IMR-90 (cell line): Measurements from ENCODE around the gene TSPYL4. TPM values are rescaled to one million over a fixed set of nuclear protein-coding genes. Genes with fewer than 3 reads are reported as not detected.

ENCODE experiments used
- ATAC-seq: fragments of 200-7000 bp; cut with Tn5 transposase; 2 replicates; pipeline ENCODE4 v1.9.1; 2020; ENCODE audit warnings: low read depth, mild to moderate bottlenecking, moderate library complexity
- BruUV-seq: library from RNA; stranded (reverse); fragments of 400-500 nt; replicated peaks from 2 replicates; lab custom pipeline; 2021; lab: Mats Ljungman, UMichigan
- CTCF ChIA-PET: fragments of 300-600 bp; formaldehyde crosslinking; extraction: SDS; loops from one replicate; lab custom pipeline; 2021; ENCODE audit warnings: antibody characterized with exemption; lab: Yijun Ruan, JAX
- POLR2A ChIA-PET: fragments of 300-600 bp; sonication (Branson Sonifier 250); formaldehyde crosslinking; loops from one replicate; lab custom pipeline; 2022; ENCODE audit warnings: antibody characterized with exemption; ENCODE audit not compliant: unreplicated experiment; lab: Charles Lee
- DNase-seq: peaks from one replicate; pipeline ENCODE4 v3.0.0; 2013
- H2AFZ ChIP-seq: replicated peaks from 2 replicates; pipeline ENCODE3; 2013; ENCODE audit warnings: low read length, mild to moderate bottlenecking; ENCODE audit not compliant: poor library complexity
- H2AK5ac ChIP-seq: 2 replicates; pipeline ENCODE4 v1.6.1; 2013; ENCODE audit warnings: low read depth, low read length, inconsistent platforms
- H2AK9ac ChIP-seq: replicated peaks from 2 replicates; pipeline ENCODE3; 2013; ENCODE audit warnings: mild to moderate bottlenecking, low read depth, low read length, moderate library complexity; ENCODE audit not compliant: poor library complexity
- H2BK120ac ChIP-seq: 2 replicates; pipeline ENCODE4 v1.6.1; 2013; ENCODE audit warnings: low read depth, low read length, inconsistent platforms
- H2BK15ac ChIP-seq: 3 replicates; pipeline ENCODE4 v1.6.1; 2013; ENCODE audit warnings: low read depth, low read length, inconsistent platforms
- H2BK20ac ChIP-seq: 2 replicates; pipeline ENCODE4 v1.6.1; 2013; ENCODE audit warnings: low read depth, mild to moderate bottlenecking, inconsistent platforms, low read length, moderate library complexity
- H2BK5ac ChIP-seq: 2 replicates; pipeline ENCODE4 v1.6.1; 2013; ENCODE audit warnings: mild to moderate bottlenecking, low read depth, low read length, inconsistent platforms; ENCODE audit not compliant: poor library complexity, severe bottlenecking
- H3K14ac ChIP-seq: replicated peaks from 2 replicates; pipeline ENCODE4 v1.6.1; 2013; ENCODE audit warnings: low read depth, low read length, inconsistent platforms
- H3K18ac ChIP-seq: 2 replicates; pipeline ENCODE4 v1.6.1; 2013; ENCODE audit warnings: low read depth, low read length, control low read depth
- H3K23ac ChIP-seq: 2 replicates; pipeline ENCODE4 v1.6.1; 2013; ENCODE audit warnings: low read depth, low read length, inconsistent platforms
- H3K27ac ChIP-seq: 2 replicates; pipeline ENCODE4 v1.5.1; 2013; ENCODE audit warnings: mild to moderate bottlenecking, control low read depth, low read length; ENCODE audit not compliant: insufficient read depth
- H3K27me3 ChIP-seq: 2 replicates; pipeline ENCODE4 v1.6.1; 2013; ENCODE audit warnings: low read length; ENCODE audit not compliant: control insufficient read depth, insufficient read depth
- H3K36me3 ChIP-seq: 2 replicates; pipeline ENCODE4 v1.6.1; 2013; ENCODE audit warnings: low read length, mixed read lengths; ENCODE audit not compliant: control insufficient read depth, insufficient read depth
- H3K4ac ChIP-seq: 2 replicates; pipeline ENCODE4 v1.6.1; 2013; ENCODE audit warnings: low read depth, low read length, inconsistent platforms
- H3K4me1 ChIP-seq: 2 replicates; pipeline ENCODE4 v1.6.1; 2013; ENCODE audit warnings: low read length, mixed read lengths; ENCODE audit not compliant: control insufficient read depth, insufficient read depth
- H3K4me2 ChIP-seq: 2 replicates; pipeline ENCODE4 v1.6.1; 2013; ENCODE audit warnings: low read depth, mild to moderate bottlenecking, control low read depth, low read length, moderate library complexity
- H3K4me3 ChIP-seq: 2 replicates; pipeline ENCODE4 v1.5.1; 2013; ENCODE audit warnings: low read depth, mild to moderate bottlenecking, control low read depth, low read length, moderate library complexity; ENCODE audit not compliant: insufficient read depth
- H3K56ac ChIP-seq: 2 replicates; pipeline ENCODE4 v1.6.1; 2013; ENCODE audit warnings: low read length, inconsistent platforms; ENCODE audit not compliant: insufficient read depth; ENCODE audit errors: extremely low read depth
- H3K79me1 ChIP-seq, 2 experiments: 2 replicates each; pipeline ENCODE4 v1.6.1; 2013; ENCODE audit warnings: low read length in 2 of 2, inconsistent platforms in 1 of 2, low read depth in 1 of 2
- H3K9ac ChIP-seq: 2 replicates; pipeline ENCODE4 v1.6.1; 2013; ENCODE audit warnings: low read depth, low read length, control low read depth
- H3K9me1 ChIP-seq: 2 replicates; pipeline ENCODE4 v1.6.1; 2013; ENCODE audit warnings: low read length, inconsistent platforms; ENCODE audit not compliant: insufficient read depth
- H3K9me3 ChIP-seq: 2 replicates; pipeline ENCODE4 v1.6.1; 2013; ENCODE audit warnings: low read length; ENCODE audit not compliant: control insufficient read depth, insufficient read depth
- H4K20me1 ChIP-seq: 2 replicates; pipeline ENCODE4 v1.6.1; 2013; ENCODE audit warnings: low read length, inconsistent platforms; ENCODE audit not compliant: insufficient read depth
- H4K5ac ChIP-seq: 2 replicates; pipeline ENCODE4 v1.6.1; 2013; ENCODE audit warnings: mild to moderate bottlenecking, low read depth, low read length, control low read depth
- H4K8ac ChIP-seq, 2 experiments: 2 replicates each; pipeline ENCODE4 v1.6.1; 2013; ENCODE audit warnings: low read depth in 2 of 2, low read length in 2 of 2, control low read depth in 1 of 2, inconsistent platforms in 1 of 2
- H4K91ac ChIP-seq: 2 replicates; pipeline ENCODE4 v1.6.1; 2013; ENCODE audit warnings: low read depth, low read length, inconsistent platforms; ENCODE audit not compliant: insufficient read depth
- BHLHE40 ChIP-seq: fragments of 150-350 bp; IDR thresholded peaks from 2 replicates; pipeline ENCODE4 v1.6.1; 2016; ENCODE audit warnings: mild to moderate bottlenecking, low read depth, low read length
- CEBPB ChIP-seq: IDR thresholded peaks from 2 replicates; pipeline ENCODE4 v1.6.1; 2012; ENCODE audit warnings: low read depth, low read length, improper control_type of control experiment
- CHD1 ChIP-seq: IDR thresholded peaks from 2 replicates; pipeline ENCODE4 v1.6.1; 2012; ENCODE audit warnings: low read depth, low read length, improper control_type of control experiment
- CTCF ChIP-seq: conservative IDR thresholded peaks from 2 replicates; pipeline ENCODE4 v1.5.1; 2012; ENCODE audit warnings: mild to moderate bottlenecking, low read depth, low read length, improper control_type of control experiment
- ELK1 ChIP-seq: fragments of 150-350 bp; IDR thresholded peaks from 2 replicates; pipeline ENCODE4 v1.6.1; 2016; ENCODE audit warnings: low read depth, mild to moderate bottlenecking, low read length, moderate library complexity, borderline replicate concordance
- FOS ChIP-seq: fragments of 150-350 bp; IDR thresholded peaks from 2 replicates; pipeline ENCODE4 v1.6.1; 2016; ENCODE audit warnings: low read depth, low read length
- MAFK ChIP-seq: IDR thresholded peaks from 2 replicates; pipeline ENCODE4 v1.6.1; 2012; ENCODE audit warnings: low read depth, low read length, improper control_type of control experiment
- MAZ ChIP-seq: IDR thresholded peaks from 2 replicates; pipeline ENCODE4 v1.6.1; 2012; ENCODE audit warnings: low read depth, mild to moderate bottlenecking, low read length, improper control_type of control experiment, moderate library complexity, borderline replicate concordance
- MXI1 ChIP-seq: IDR thresholded peaks from 2 replicates; pipeline ENCODE4 v1.6.1; 2012; ENCODE audit warnings: low read depth, mild to moderate bottlenecking, low read length, moderate library complexity, borderline replicate concordance
- NFE2L2 ChIP-seq: fragments of 150-350 bp; IDR thresholded peaks from 2 replicates; pipeline ENCODE4 v1.6.1; 2016; ENCODE audit warnings: low read depth, mild to moderate bottlenecking, low read length
- POLR2A ChIP-seq: IDR thresholded peaks from 2 replicates; pipeline ENCODE4 v1.6.1; 2012; ENCODE audit warnings: mild to moderate bottlenecking, low read depth, low read length
- RAD21 ChIP-seq: IDR thresholded peaks from 2 replicates; pipeline ENCODE4 v1.6.1; 2012; ENCODE audit warnings: low read length, improper control_type of control experiment
- RCOR1 ChIP-seq: IDR thresholded peaks from 2 replicates; pipeline ENCODE4 v1.6.1; 2012; ENCODE audit warnings: mild to moderate bottlenecking, low read length, improper control_type of control experiment; ENCODE audit not compliant: insufficient replicate concordance
- RFX5 ChIP-seq: IDR thresholded peaks from 2 replicates; pipeline ENCODE4 v1.8.0; 2012; ENCODE audit warnings: low read depth, mild to moderate bottlenecking, low read length, moderate library complexity
- SMC3 ChIP-seq: fragments of 150-350 bp; IDR thresholded peaks from 2 replicates; pipeline ENCODE4 v1.6.1; 2016; ENCODE audit warnings: low read depth, mild to moderate bottlenecking, antibody characterized with exemption, low read length, moderate library complexity
- USF2 ChIP-seq: fragments of 150-350 bp; IDR thresholded peaks from 2 replicates; pipeline ENCODE4 v1.6.1; 2017; ENCODE audit warnings: mild to moderate bottlenecking, antibody characterized with exemption, low read length, low read depth
- WGBS, 2 experiments: methylation state at CpG; one replicate each; pipeline versions ENCODE4 v1.1.5 to v1.1.7; 2013; ENCODE audit warnings: missing lambda C conversion rate in 2 of 2; ENCODE audit not compliant: insufficient read length in 1 of 2; ENCODE audit errors: extremely low coverage in 2 of 2; 5-methylcytosine and 5-hydroxymethylcytosine counted together
- dilution Hi-C: fragments of 300-500 bp; cut with HindIII; formaldehyde crosslinking; loops from one replicate; pipeline ENCODE4 v1.14.3; 2018; ENCODE audit warnings: low sequenced_read_pairs; ENCODE audit not compliant: unreplicated experiment
- in situ Hi-C: fragments of 300-500 bp; cut with MboI; formaldehyde crosslinking; loops from 3 replicates; pipeline ENCODE4 v1.14.3; 2019; ENCODE audit warnings: low sequenced_read_pairs, inconsistent platforms, mixed read lengths
- intact Hi-C: fragments of 100-400 bp; cut with micrococcal nuclease; formaldehyde crosslinking; loops from 2 replicates; pipeline ENCODE4 v1.10.0; 2022
- polyA plus RNA-seq, 3 experiments: library from polyadenylated mRNA; depleted of rRNA; stranded (reverse); fragments of >200 nt; gene quantifications; 2 replicates each; pipeline ENCODE4 v1.2.3, GENCODE V29; 2012; ENCODE audit warnings: low replicate concordance in 1 of 3
- total RNA-seq: library from RNA; depleted of rRNA; stranded (reverse); fragments of >200 nt; gene quantifications from 2 replicates; pipeline ENCODE4 v1.2.3, GENCODE V29; 2012

The TSPYL4 gene
- total and polyA plus RNA-seq, 2 of the 4 experiments (the other 2 are of a cell fraction), result 22.0 to 29.9 TPM

- H3K4me1 ChIP-seq, result peaks cover 6% of the 10 kb centered on the region
- no peak overlapping the region for H2AK9ac ChIP-seq
- no TSS peak for BruUV-seq
- H3K9me3 ChIP-seq, result no peaks in the 10 kb centered on the region
- POLR2A ChIA-PET, result no interaction called here
- no peak overlapping the region for H2BK120ac ChIP-seq
- H3K18ac ChIP-seq, result no peak overlapping the region
- H2BK15ac ChIP-seq, result no peak overlapping the region
- H2AK5ac ChIP-seq, result no peak overlapping the region
- H3K9ac ChIP-seq, result no peak overlapping the region
- H3K4ac ChIP-seq, result no peak overlapping the region
- ATAC-seq (no peak), DNase-seq (no peak)
- H3K27me3 ChIP-seq, result no peaks in the 10 kb centered on the region
- TF ChIP-seq MXI1 (no peak), BHLHE40 (no peak), CEBPB (no peak), RFX5 (no peak), NFE2L2 (no peak), MAFK (no peak), CTCF (no peak), RAD21 (no peak), FOS (no peak), MAZ (no peak), CHD1 (no peak), SMC3 (no peak), RCOR1 (no peak), POLR2A (no peak), ELK1 (no peak), USF2 (no peak)
- H4K8ac ChIP-seq, result peak overlapping the region; percentile 73 to 98; a peak in 3 of 4 replicates
- H4K5ac ChIP-seq, result peak overlapping the region; percentile 52; the same call in 1 of the 2 replicates
- no peak overlapping the region for H3K27ac ChIP-seq
- CTCF ChIA-PET, result interaction anchor here (3.5 kb wide), 2 partner anchors 12 to 280 kb away, joined by 9 to 20 read pairs; no protein-coding TSS in a partner anchor
- dilution Hi-C loops (no loop called here), intact Hi-C loops (loop anchor here (2.0 kb wide), 1 partner anchor 290 kb away; the partner anchor contains the start of gene RWDD1), in situ Hi-C loops (loop anchor here (25.0 kb wide), 1 partner anchor 156 kb away; no protein-coding TSS in a partner anchor)
- WGBS, 2 experiments, result 92% methylated on average over 2 of the region's 5 CpGs; no CpG with 5 or more reads in 1 of the 2 experiments
- H3K23ac ChIP-seq, result no peak overlapping the region
- no peak overlapping the region for H2BK5ac ChIP-seq
- peak overlapping the region; percentile 93; the same call in 1 of the 2 replicates for H3K4me2 ChIP-seq
- no peak overlapping the region for H2AFZ ChIP-seq
- peaks cover 0 to 32% of the 10 kb centered on the region in 2 experiments; a peak in 3 of 4 replicates for H3K79me1 ChIP-seq
- no peak overlapping the region for H2BK20ac ChIP-seq
- H3K9me1 ChIP-seq, result peaks cover 5% of the 10 kb centered on the region
- no peak overlapping the region for H3K56ac ChIP-seq
- H3K4me3 ChIP-seq, result no peak overlapping the region
- no peak overlapping the region for H4K91ac ChIP-seq
- H4K20me1 ChIP-seq, result peaks cover 27% of the 10 kb centered on the region
- H3K36me3 ChIP-seq, result 0 out of 2 replicates have a peak, but pooled peaks cover 6% of the 10 kb centered on the region
- H3K14ac ChIP-seq, result no peak overlapping the region
Measured at GRCh38 chr6:116280933-116281316, 27.1 kb upstream of the TSPYL4 start.
